ENCODE data around the gene LTBP2. TPM values are rescaled to one million over a fixed set of nuclear protein-coding genes. Genes with fewer than 3 reads are reported as not detected.
A peak's percentile ranks its signal among the peaks of the same experiment; 100 is the strongest.

The LTBP2 gene
- total RNA-seq, 3 donors from 2014 or later, result 1.7 to 10.2 (median 3.0) TPM

GRCh38 chr14:74649673-74650072, 37.6 kb upstream of the LTBP2 start:
- DNase-seq, result no peak
- no peak overlapping the region for H3K4me3 ChIP-seq
- TF ChIP-seq, protein P1, sequence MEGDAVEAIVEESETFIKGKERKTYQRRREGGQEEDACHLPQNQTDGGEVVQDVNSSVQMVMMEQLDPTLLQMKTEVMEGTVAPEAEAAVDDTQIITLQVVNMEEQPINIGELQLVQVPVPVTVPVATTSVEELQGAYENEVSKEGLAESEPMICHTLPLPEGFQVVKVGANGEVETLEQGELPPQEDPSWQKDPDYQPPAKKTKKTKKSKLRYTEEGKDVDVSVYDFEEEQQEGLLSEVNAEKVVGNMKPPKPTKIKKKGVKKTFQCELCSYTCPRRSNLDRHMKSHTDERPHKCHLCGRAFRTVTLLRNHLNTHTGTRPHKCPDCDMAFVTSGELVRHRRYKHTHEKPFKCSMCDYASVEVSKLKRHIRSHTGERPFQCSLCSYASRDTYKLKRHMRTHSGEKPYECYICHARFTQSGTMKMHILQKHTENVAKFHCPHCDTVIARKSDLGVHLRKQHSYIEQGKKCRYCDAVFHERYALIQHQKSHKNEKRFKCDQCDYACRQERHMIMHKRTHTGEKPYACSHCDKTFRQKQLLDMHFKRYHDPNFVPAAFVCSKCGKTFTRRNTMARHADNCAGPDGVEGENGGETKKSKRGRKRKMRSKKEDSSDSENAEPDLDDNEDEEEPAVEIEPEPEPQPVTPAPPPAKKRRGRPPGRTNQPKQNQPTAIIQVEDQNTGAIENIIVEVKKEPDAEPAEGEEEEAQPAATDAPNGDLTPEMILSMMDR (IDR thresholded peaks at IDR 0.05), result no peak
- intact Hi-C loops (cut with DNase I, micrococcal nuclease), result no loop called here
- H3K4me1 ChIP-seq (ENCODE audit: low read depth), result no peaks in the 10 kb centered on the region
- no peak for ATAC-seq
- H3K36me3 ChIP-seq (ENCODE audit: low read depth), result no peaks in the 10 kb centered on the region
- H3K9me3 ChIP-seq, result no peaks in the 10 kb centered on the region

DNA sequence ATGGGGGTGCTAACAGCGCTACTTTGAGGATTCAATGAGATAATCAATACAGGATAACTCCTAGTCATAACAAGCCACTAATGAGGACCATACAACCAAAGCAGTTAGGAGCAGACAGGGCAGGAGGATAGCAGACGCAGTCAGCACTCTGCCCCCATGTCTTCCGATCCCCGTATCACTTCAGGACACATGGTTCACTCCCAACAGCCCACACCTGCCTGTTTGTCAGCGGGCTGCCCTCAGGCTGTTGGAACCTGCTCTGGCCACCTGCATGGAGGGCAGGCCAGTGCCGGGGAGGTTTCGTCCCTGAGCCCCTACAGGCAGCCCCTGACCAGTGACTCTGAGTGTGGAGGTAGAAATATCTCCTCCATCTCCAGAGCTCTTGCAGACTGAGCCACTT, 37.1 kb upstream of the LTBP2 start:
- Histone ChIP-seq H3K9me3 (no peaks in the 10 kb centered on the region), H3K4me1 (ENCODE audit: low read depth) (no peaks in the 10 kb centered on the region), H3K36me3 (ENCODE audit: low read depth) (no peaks in the 10 kb centered on the region), H3K4me3 (no peak overlapping the region)
- no peak for DNase-seq
- intact Hi-C loops (cut with DNase I, micrococcal nuclease), result no loop called here
- no peak for ATAC-seq
- TF ChIP-seq, protein P1 (IDR thresholded peaks at IDR 0.05), result no peak

GRCh38 chr14:74648601-74649000, 36.6 kb upstream of the LTBP2 start:
- TF ChIP-seq, protein P1 (IDR thresholded peaks at IDR 0.05), result no peak
- ATAC-seq (no peak), DNase-seq (no peak)
- Histone ChIP-seq H3K9me3 (no peaks in the 10 kb centered on the region), H3K36me3 (ENCODE audit: low read depth) (no peaks in the 10 kb centered on the region), H3K4me3 (no peak overlapping the region), H3K4me1 (ENCODE audit: low read depth) (no peaks in the 10 kb centered on the region)
- intact Hi-C loops (cut with DNase I, micrococcal nuclease), result no loop called here

DNA sequence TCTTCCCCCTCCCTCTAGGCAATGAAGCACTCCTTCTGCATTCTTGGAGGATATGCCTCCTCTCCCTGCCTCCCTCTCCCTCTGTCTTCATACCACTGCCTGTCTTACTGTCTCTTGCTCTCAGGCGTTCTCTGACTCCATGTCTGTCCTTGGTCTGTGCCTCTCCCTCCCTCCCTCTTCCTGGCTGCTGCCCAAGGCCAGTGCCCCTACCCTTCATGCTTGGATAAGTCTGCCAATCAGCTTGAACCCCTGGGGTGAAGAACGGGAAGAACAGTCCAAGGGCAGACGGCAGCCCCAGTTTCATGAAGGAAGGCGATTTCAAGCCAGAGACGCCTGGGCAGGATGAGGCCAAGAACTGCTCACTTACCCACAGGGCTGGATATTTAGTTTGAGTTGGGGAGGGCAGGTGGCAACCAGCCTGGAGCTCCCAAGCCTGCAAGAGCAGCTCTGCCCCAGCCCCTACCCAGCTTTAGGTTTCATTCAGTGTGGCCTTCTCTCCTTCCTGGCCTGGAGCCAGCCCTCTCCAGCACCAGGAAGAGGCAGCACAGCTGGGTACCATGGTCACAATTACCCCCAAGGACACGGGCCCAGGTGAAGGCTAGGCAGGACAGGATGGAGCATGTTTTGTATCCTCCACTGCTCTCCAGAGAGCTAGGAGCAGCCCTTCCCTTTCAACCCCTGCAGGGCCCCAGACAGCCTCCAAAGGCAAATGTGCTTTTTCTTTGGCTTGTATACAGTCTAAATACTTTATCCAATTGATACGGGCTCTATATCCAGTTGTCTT, 35.8 kb upstream of the LTBP2 start:
- peak; percentile 22 for ATAC-seq
- no peak overlapping the region for H3K4me3 ChIP-seq
- no peaks in the 10 kb centered on the region for H3K4me1 ChIP-seq (ENCODE audit: low read depth)
- H3K9me3 ChIP-seq, result no peaks in the 10 kb centered on the region
- TF ChIP-seq, protein P1 (IDR thresholded peaks at IDR 0.05), result no peak
- H3K36me3 ChIP-seq (ENCODE audit: low read depth), result no peaks in the 10 kb centered on the region
- no peak for DNase-seq
- intact Hi-C loops (cut with DNase I, micrococcal nuclease), result no loop called here

- Histone ChIP-seq H3K4me1 (ENCODE audit: low read depth) (no peaks in the 10 kb centered on the region), H3K36me3 (ENCODE audit: low read depth) (no peaks in the 10 kb centered on the region), H3K9me3 (no peaks in the 10 kb centered on the region), H3K4me3 (no peak overlapping the region)
- no peak for DNase-seq
- ATAC-seq, result no peak
- intact Hi-C loops (cut with DNase I, micrococcal nuclease), result no loop called here
- TF ChIP-seq, protein P1 (IDR thresholded peaks at IDR 0.05), result no peak
These were observed 35.1 kb upstream of the LTBP2 start for GRCh38 chr14:74647061-74647677.

All from mucosa of descending colon (tissue), 3 donors.